WERI-Rb-1 (cell line): ENCODE data around the gene ARHGAP22.

ENCODE experiments used
- DNase-seq: peaks from one replicate; pipeline ENCODE4 v3.0.0-alpha.2; 2020
- H3K27ac ChIP-seq: fragments of 250-450 bp; sonication (Bioruptor Pico); 2 replicates; pipeline ENCODE4 v1.5.1; 2020; ENCODE audit warnings: mild to moderate bottlenecking, moderate library complexity
- H3K27me3 ChIP-seq: fragments of 250-450 bp; sonication (Bioruptor Pico); 2 replicates; pipeline ENCODE4 v1.5.1; 2021; ENCODE audit warnings: mild to moderate bottlenecking, low read depth, moderate library complexity; ENCODE audit not compliant: insufficient read depth, severe bottlenecking
- H3K36me3 ChIP-seq: fragments of 250-450 bp; sonication (Bioruptor Pico); 2 replicates; pipeline ENCODE4 v1.5.1; 2020; ENCODE audit warnings: mild to moderate bottlenecking, moderate library complexity
- H3K4me3 ChIP-seq: 2 replicates; pipeline ENCODE4 v1.5.1; 2011; ENCODE audit warnings: low read depth, mild to moderate bottlenecking, control low read depth, low read length
- H3K9me3 ChIP-seq: fragments of 250-450 bp; sonication (Bioruptor Pico); 2 replicates; pipeline ENCODE4 v1.5.1; 2021; ENCODE audit warnings: mild to moderate bottlenecking, moderate library complexity; ENCODE audit not compliant: severe bottlenecking
- TF ChIP-seq, protein P1 (sequence below): IDR thresholded peaks from 2 replicates; pipeline ENCODE4 v1.5.1; 2011; ENCODE audit warnings: low read depth, mild to moderate bottlenecking, control low read depth, inconsistent platforms, low read length

Gene ARHGAP22

DNA sequence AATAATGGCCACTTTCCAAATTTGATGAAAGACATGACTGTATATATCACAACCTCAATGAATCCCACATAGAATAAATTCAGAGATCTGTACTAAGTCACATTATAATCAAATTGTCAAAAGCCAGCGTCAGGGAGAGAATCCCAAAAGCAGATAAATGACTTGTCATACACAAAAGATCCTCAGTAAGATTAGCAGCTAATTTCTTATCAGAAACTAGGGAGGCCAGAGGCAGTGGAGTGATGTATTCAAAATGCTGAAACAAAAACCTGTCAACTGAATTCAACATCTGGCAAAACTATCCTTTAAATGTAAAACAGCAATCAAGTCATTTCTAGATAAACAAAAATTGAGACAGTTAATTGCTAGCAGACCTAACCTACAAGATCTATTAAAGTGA, 11.6 kb upstream of the ARHGAP22 start:
- Histone ChIP-seq H3K27ac (no peak overlapping the region), H3K36me3 (no peaks in the 10 kb centered on the region), H3K27me3 (no peaks in the 10 kb centered on the region), H3K9me3 (no peaks in the 10 kb centered on the region), H3K4me3 (no peak overlapping the region)
- no peak for DNase-seq
- TF ChIP-seq, protein P1, sequence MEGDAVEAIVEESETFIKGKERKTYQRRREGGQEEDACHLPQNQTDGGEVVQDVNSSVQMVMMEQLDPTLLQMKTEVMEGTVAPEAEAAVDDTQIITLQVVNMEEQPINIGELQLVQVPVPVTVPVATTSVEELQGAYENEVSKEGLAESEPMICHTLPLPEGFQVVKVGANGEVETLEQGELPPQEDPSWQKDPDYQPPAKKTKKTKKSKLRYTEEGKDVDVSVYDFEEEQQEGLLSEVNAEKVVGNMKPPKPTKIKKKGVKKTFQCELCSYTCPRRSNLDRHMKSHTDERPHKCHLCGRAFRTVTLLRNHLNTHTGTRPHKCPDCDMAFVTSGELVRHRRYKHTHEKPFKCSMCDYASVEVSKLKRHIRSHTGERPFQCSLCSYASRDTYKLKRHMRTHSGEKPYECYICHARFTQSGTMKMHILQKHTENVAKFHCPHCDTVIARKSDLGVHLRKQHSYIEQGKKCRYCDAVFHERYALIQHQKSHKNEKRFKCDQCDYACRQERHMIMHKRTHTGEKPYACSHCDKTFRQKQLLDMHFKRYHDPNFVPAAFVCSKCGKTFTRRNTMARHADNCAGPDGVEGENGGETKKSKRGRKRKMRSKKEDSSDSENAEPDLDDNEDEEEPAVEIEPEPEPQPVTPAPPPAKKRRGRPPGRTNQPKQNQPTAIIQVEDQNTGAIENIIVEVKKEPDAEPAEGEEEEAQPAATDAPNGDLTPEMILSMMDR: no peak

DNA sequence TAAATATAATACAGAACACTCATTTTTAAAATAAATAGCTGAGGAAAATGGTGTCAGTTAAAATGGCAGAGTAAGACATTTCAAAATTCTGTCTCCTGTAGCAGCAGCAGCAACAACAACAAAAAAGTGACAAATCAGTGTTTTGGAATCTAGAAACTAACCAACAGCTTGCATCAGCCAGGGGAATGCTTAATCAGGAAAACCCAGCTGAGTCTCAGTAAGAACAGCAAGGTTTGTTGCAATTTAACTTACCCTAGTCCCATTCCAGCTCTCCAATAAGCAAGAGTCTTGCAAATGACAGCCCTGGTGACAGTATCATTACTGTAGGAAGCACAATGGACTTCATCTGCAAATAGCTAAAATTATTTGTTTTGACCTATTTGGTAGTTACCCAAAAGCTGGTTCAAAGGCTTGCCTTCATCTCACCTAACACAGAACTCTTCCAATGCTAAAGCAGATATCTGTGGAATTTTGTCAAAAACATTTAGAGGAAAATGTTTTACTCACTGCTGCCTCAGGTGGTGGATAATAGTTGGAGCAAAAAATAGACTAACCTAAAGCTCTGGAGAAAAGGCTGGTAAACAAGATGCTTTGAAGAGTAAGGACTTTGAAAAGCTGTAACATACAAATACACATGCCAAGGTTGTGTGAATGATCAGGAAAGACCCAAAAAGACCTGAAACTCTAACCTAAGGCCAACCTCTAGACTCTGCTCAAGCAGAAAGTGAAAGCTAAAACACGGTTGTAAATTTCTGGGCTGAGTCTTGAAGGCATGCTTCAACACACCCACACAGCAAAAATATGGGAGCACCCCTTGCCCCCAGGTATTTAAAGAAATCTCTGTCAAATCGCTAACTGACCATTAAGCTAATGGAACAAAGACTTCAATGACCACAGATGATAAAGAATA, 9.9 kb upstream of the ARHGAP22 start:
- Histone ChIP-seq H3K27me3 (no peaks in the 10 kb centered on the region), H3K4me3 (no peak overlapping the region), H3K36me3 (no peaks in the 10 kb centered on the region), H3K9me3 (no peaks in the 10 kb centered on the region), H3K27ac (no peak overlapping the region)
- TF ChIP-seq, protein P1: no peak
- DNase-seq: no peak

DNA sequence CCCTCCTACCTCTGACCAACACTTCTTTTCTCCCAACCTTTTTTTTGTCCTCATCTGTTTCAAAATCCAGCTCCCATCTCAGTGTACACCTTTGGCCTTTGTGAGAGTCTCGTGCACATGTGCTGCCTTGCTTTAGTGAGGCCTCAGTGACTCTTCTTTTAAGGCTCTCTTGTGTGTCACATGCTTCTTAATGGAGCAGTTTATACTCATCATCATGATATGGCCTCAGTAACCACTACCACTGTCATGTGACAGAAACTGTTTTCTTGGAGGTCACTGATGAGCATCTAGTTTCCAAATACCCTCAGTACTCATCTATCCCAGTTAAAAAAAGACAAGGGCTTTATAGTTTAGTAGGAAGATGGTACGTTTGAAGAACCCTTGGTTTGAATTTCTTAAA, 8.1 kb upstream of the ARHGAP22 start:
- no peak for DNase-seq

DNA sequence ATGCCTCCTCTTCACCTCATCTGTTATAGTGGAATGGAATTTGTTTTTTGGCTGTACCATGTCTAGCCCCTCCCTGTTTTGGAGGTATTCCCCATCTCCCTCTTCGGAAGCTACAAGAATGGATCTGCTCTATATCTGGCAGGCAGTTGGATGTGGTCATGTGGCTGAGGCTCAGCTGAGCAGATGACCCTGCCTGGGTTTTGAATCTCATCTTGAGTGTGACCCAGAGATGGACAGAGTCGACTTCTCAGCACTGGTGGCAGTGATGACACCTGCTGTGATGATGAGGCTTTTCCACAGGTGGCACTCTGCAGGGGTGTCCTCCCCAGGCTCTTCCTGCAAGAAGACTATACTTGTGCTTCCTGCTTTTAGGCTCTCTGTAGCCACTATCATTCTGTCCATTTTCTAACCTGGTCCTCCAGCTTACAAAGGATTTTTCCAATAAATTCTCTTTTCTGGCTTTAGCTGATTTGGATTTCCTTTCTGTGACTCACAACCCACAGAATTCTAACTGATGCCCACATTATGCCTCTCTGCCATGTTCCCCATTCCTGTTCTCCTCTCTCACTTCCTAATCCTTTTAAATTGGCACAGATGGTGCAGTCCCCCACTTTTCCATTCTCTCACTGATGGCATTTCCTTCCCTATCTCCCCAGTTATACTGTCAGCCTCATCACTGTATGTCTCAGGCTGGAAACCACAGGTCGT, 7.5 kb upstream of the ARHGAP22 start:
- TF ChIP-seq, protein P1: no peak
- DNase-seq: no peak
- H3K4me3 ChIP-seq: no peak overlapping the region
- H3K27ac ChIP-seq: no peak overlapping the region
- no peaks in the 10 kb centered on the region for H3K27me3 ChIP-seq
- H3K36me3 ChIP-seq: no peaks in the 10 kb centered on the region
- no peaks in the 10 kb centered on the region for H3K9me3 ChIP-seq

More for the DNA sequence above, 8.1 kb upstream of the ARHGAP22 start:
- no peaks in the 10 kb centered on the region for H3K9me3 ChIP-seq
- no peaks in the 10 kb centered on the region for H3K36me3 ChIP-seq
- H3K27ac ChIP-seq: no peak overlapping the region
- no peak overlapping the region for H3K4me3 ChIP-seq
- TF ChIP-seq, protein P1: no peak
- H3K27me3 ChIP-seq: no peaks in the 10 kb centered on the region

DNA sequence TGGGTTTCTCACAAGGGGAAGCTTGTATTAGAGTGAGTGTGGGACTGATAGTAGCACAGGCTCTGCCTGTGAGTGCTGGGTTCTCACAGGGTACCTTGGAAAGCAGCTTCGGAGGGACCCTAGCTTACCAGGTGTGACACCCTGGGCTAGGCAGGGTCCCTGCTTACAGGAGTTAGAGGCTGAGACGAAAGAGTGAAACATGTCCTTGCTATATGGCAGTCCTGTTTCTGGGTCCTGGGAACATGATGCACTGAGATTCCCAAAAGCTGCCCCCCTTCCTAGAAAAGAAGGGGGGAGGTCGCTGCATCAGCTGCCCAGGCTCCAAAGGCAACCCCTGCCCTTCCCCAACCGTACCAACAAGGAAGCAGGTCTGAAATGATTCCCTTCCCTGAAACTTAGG, 6.3 kb upstream of the ARHGAP22 start:
- Histone ChIP-seq H3K4me3 (no peak overlapping the region), H3K27me3 (no peaks in the 10 kb centered on the region), H3K36me3 (no peaks in the 10 kb centered on the region), H3K9me3 (no peaks in the 10 kb centered on the region), H3K27ac (no peak overlapping the region)
- no peak for DNase-seq
- TF ChIP-seq, protein P1: no peak
